GM23338 (cell line): ENCODE measurements around the gene PTGDS. TPM values are rescaled to one million over a fixed set of nuclear protein-coding genes. Genes with fewer than 3 reads are reported as not detected.

Source experiments
- ZNF462 ChIP-seq: fragments of 250-450 bp; sonication (Bioruptor Pico); IDR thresholded peaks from 2 replicates; pipeline ENCODE4 v1.5.0; 2020; ENCODE audit warnings: mild to moderate bottlenecking, moderate library complexity
- polyA plus RNA-seq: library from polyadenylated mRNA; unstranded; fragments of >200 nt; fragmentation: Nextera tagmentation; extraction: Ambion mirVana; gene quantifications from 2 replicates; pipeline ENCODE4 v1.2.1, GENCODE V29; 2016
- total RNA-seq: library from RNA; depleted of rRNA; stranded (reverse); fragments of >200 nt; shearing (Covaris generic); gene quantifications from 2 replicates; pipeline ENCODE4 v1.2.3, GENCODE V29; 2014
- TF ChIP-seq, protein P1 (sequence below): IDR thresholded peaks from one replicate; pipeline ENCODE4 v1.6.1; 2018; ENCODE audit warnings: antibody characterized with exemption; ENCODE audit not compliant: unreplicated experiment
- TF ChIP-seq, protein P2 (sequence below): IDR thresholded peaks from 2 replicates; pipeline ENCODE4 v1.6.1; 2016; ENCODE audit warnings: antibody characterized with exemption

The PTGDS gene
- total and polyA plus RNA-seq, 2 experiments from 2014 or later, result 1.9 to 3.1 TPM

DNA sequence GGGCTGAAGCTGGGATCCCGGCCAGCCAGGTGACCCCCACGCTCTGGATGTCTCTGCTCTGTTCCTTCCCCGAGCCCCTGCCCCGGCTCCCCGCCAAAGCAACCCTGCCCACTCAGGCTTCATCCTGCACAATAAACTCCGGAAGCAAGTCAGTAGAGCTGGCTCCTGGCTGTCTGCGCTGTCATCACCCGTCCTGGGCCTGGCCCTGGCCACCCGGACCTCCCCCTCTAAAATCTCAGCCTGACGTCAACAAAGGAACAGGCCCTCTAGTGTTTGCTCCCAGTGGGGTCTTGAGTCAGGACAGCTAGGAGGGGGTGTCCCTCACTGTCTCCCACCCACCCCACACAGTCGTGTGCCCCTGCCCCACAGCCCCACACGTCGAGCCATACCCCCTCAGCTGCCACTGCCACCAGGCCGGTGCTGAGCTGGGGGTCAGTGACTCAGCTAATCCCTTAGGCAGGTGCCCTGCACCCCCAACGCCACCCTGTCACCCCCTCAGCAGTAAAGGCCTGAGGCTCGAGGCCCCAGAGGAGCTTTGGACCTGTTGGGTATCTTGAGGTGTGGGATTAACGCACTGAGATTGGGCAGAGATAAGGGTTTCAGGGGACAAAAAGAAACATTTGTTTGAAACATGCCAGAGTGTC is 4.4 kb downstream of the PTGDS start (continued):
- TF ChIP-seq, protein P1, sequence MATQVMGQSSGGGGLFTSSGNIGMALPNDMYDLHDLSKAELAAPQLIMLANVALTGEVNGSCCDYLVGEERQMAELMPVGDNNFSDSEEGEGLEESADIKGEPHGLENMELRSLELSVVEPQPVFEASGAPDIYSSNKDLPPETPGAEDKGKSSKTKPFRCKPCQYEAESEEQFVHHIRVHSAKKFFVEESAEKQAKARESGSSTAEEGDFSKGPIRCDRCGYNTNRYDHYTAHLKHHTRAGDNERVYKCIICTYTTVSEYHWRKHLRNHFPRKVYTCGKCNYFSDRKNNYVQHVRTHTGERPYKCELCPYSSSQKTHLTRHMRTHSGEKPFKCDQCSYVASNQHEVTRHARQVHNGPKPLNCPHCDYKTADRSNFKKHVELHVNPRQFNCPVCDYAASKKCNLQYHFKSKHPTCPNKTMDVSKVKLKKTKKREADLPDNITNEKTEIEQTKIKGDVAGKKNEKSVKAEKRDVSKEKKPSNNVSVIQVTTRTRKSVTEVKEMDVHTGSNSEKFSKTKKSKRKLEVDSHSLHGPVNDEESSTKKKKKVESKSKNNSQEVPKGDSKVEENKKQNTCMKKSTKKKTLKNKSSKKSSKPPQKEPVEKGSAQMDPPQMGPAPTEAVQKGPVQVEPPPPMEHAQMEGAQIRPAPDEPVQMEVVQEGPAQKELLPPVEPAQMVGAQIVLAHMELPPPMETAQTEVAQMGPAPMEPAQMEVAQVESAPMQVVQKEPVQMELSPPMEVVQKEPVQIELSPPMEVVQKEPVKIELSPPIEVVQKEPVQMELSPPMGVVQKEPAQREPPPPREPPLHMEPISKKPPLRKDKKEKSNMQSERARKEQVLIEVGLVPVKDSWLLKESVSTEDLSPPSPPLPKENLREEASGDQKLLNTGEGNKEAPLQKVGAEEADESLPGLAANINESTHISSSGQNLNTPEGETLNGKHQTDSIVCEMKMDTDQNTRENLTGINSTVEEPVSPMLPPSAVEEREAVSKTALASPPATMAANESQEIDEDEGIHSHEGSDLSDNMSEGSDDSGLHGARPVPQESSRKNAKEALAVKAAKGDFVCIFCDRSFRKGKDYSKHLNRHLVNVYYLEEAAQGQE, result no peak
- TF ChIP-seq, protein P2, sequence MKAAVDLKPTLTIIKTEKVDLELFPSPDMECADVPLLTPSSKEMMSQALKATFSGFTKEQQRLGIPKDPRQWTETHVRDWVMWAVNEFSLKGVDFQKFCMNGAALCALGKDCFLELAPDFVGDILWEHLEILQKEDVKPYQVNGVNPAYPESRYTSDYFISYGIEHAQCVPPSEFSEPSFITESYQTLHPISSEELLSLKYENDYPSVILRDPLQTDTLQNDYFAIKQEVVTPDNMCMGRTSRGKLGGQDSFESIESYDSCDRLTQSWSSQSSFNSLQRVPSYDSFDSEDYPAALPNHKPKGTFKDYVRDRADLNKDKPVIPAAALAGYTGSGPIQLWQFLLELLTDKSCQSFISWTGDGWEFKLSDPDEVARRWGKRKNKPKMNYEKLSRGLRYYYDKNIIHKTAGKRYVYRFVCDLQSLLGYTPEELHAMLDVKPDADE, result no peak
- TF ChIP-seq ZNF462 (CRISPR knock-in tag), result no peak
